H1 (cell line): Measurements from ENCODE around the gene RNF10. TPM values are rescaled to one million over a fixed set of nuclear protein-coding genes. Genes with fewer than 3 reads are reported as not detected.

Source experiments
- CTCF ChIA-PET: fragments of 300-600 bp; sonication (Branson Sonifier 250); formaldehyde crosslinking; loops from one replicate; lab custom pipeline; 2021; ENCODE audit not compliant: partially characterized antibody; lab: Charles Lee
- POLR2A ChIA-PET: fragments of 300-600 bp; sonication (Branson Sonifier 250); formaldehyde crosslinking; loops from one replicate; lab custom pipeline; 2021; ENCODE audit warnings: inconsistent platforms; ENCODE audit not compliant: partially characterized antibody; lab: Charles Lee
- DNase-seq, 2 experiments: peaks; one replicate each; pipeline versions ENCODE4 v3.0.0 to v3.0.0-alpha.2; 2010 to 2022; ENCODE audit warnings: low spot score in 2 of 2, low read depth in 1 of 2, mixed read lengths in 1 of 2
- FAIRE-seq: peaks from 2 replicates; lab custom pipeline; 2011; peaks lifted over from hg19 to GRCh38; lab: Jason Lieb, UNC
- H2AFZ ChIP-seq: 2 replicates; pipeline ENCODE4 v1.8.1; 2012; ENCODE audit warnings: low read length, inconsistent platforms
- H2AK5ac ChIP-seq: 2 replicates; pipeline ENCODE4 v1.6.1; 2013; ENCODE audit warnings: low read depth, low read length
- H2BK120ac ChIP-seq: replicated peaks from 2 replicates; pipeline ENCODE3; 2013; ENCODE audit warnings: low read depth, low read length, inconsistent platforms
- H2BK12ac ChIP-seq: 2 replicates; pipeline ENCODE4 v1.6.1; 2013; ENCODE audit warnings: low read depth, low read length
- H2BK15ac ChIP-seq: 2 replicates; pipeline ENCODE4 v1.6.1; 2013; ENCODE audit warnings: low read length
- H2BK20ac ChIP-seq: 2 replicates; pipeline ENCODE4 v1.6.1; 2013; ENCODE audit warnings: low read length
- H2BK5ac ChIP-seq: 2 replicates; pipeline ENCODE4 v1.6.1; 2013; ENCODE audit warnings: low read depth, low read length
- H3K14ac ChIP-seq: 2 replicates; pipeline ENCODE4 v1.6.1; 2013; ENCODE audit warnings: inconsistent platforms; ENCODE audit not compliant: insufficient read length
- H3K18ac ChIP-seq: 2 replicates; pipeline ENCODE4 v1.6.1; 2013; ENCODE audit warnings: low read length; ENCODE audit errors: extremely low read depth
- H3K23ac ChIP-seq: 2 replicates; pipeline ENCODE4 v1.6.1; 2013; ENCODE audit warnings: inconsistent platforms; ENCODE audit not compliant: insufficient read length
- H3K23me2 ChIP-seq: 2 replicates; pipeline ENCODE4 v1.6.1; 2013; ENCODE audit warnings: low read depth, low read length
- H3K27ac ChIP-seq: 2 replicates; pipeline ENCODE4 v1.6.1; 2011; ENCODE audit warnings: low read depth, low read length, inconsistent platforms
- H3K27me3 ChIP-seq, 4 experiments: replicated peaks in 1 of 4; 1 replicate in 1 of 4; 2 replicates in 3 of 4; pipeline versions ENCODE4 v1.6.1 to v1.8.1; 2011 to 2013; ENCODE audit warnings: low read length in 3 of 4, mild to moderate bottlenecking in 3 of 4, inconsistent platforms in 2 of 4, mixed read lengths in 2 of 4, moderate library complexity in 1 of 4; ENCODE audit not compliant: control insufficient read depth in 3 of 4, insufficient read depth in 3 of 4; ENCODE audit errors: extremely low read depth in 1 of 4
- H3K36me3 ChIP-seq, 4 experiments: 2 replicates each; pipeline versions ENCODE4 v1.6.1 to v1.8.1; 2011 to 2013; ENCODE audit warnings: mild to moderate bottlenecking in 4 of 4, low read length in 3 of 4, moderate library complexity in 2 of 4, control low read depth in 1 of 4, inconsistent platforms in 1 of 4; ENCODE audit not compliant: insufficient read depth in 4 of 4, control insufficient read depth in 2 of 4
- H3K4ac ChIP-seq: replicated peaks from 2 replicates; pipeline ENCODE3; 2013; ENCODE audit warnings: low read length, low read depth, mixed read lengths, inconsistent platforms; ENCODE audit not compliant: insufficient read length
- H3K4me1 ChIP-seq, 4 experiments: replicated peaks in 1 of 4; 1 replicate in 1 of 4; 2 replicates in 3 of 4; pipeline versions ENCODE4 v1.6.1 to v1.8.1; 2011 to 2013; ENCODE audit warnings: low read length in 3 of 4, inconsistent platforms in 2 of 4, mixed read lengths in 1 of 4; ENCODE audit not compliant: insufficient read depth in 4 of 4, control insufficient read depth in 3 of 4
- H3K4me2 ChIP-seq, 2 experiments: 2 replicates each; pipeline versions ENCODE4 v1.6.1 to v1.8.1; 2011 to 2013; ENCODE audit warnings: low read depth in 2 of 2, low read length in 2 of 2, control low read depth in 1 of 2, inconsistent platforms in 1 of 2, mild to moderate bottlenecking in 1 of 2; ENCODE audit not compliant: insufficient read depth in 1 of 2
- H3K4me3 ChIP-seq, 4 experiments: fragments of 200-600, 300-600 bp in 1 of 4; sonication (generic), shearing (Covaris generic), sonication (Bioruptor Twin) in 1 of 4; 2 replicates each; pipeline versions ENCODE4 v1.5.1 to v1.8.1; 2011 to 2016; ENCODE audit warnings: low read length in 4 of 4, low read depth in 3 of 4, control low read depth in 2 of 4, inconsistent platforms in 2 of 4, mild to moderate bottlenecking in 2 of 4, mixed read lengths in 1 of 4, moderate library complexity in 1 of 4; ENCODE audit not compliant: insufficient read depth in 2 of 4; ENCODE audit errors: extremely low read depth in 1 of 4
- H3K56ac ChIP-seq: replicated peaks from 2 replicates; pipeline ENCODE3; 2013; ENCODE audit warnings: low read depth, mild to moderate bottlenecking, mixed read lengths, low read length, inconsistent platforms; ENCODE audit not compliant: insufficient read length
- H3K79me1 ChIP-seq: 2 replicates; pipeline ENCODE4 v1.6.1; 2013; ENCODE audit warnings: low read depth, low read length, control low read depth
- H3K79me2 ChIP-seq, 2 experiments: 2 replicates each; pipeline versions ENCODE4 v1.6.1 to v1.8.1; 2012 to 2013; ENCODE audit warnings: low read length in 2 of 2, mild to moderate bottlenecking in 2 of 2, inconsistent platforms in 1 of 2; ENCODE audit not compliant: insufficient read depth in 2 of 2, control insufficient read depth in 1 of 2
- H3K9ac ChIP-seq, 4 experiments: replicated peaks in 1 of 4; 1 replicate in 1 of 4; 2 replicates in 3 of 4; pipeline versions ENCODE4 v1.6.1 to v1.8.1; 2011 to 2013; ENCODE audit warnings: low read depth in 3 of 4, low read length in 3 of 4, control low read depth in 2 of 4, mild to moderate bottlenecking in 2 of 4, moderate library complexity in 2 of 4, inconsistent platforms in 1 of 4; ENCODE audit errors: extremely low read depth in 1 of 4
- H3K9me3 ChIP-seq, 2 experiments: 2 replicates each; pipeline versions ENCODE4 v1.6.1 to v1.8.1; 2012 to 2013; ENCODE audit warnings: mild to moderate bottlenecking in 2 of 2, moderate library complexity in 2 of 2, control low read depth in 1 of 2, inconsistent platforms in 1 of 2, low read depth in 1 of 2, low read length in 1 of 2, mixed read lengths in 1 of 2; ENCODE audit not compliant: insufficient read depth in 2 of 2
- H4K20me1 ChIP-seq, 2 experiments: replicated peaks in 1 of 2; 2 replicates each; pipeline versions ENCODE3 to v1.8.1; 2011 to 2013; ENCODE audit warnings: inconsistent platforms in 2 of 2, low read length in 2 of 2, mild to moderate bottlenecking in 1 of 2; ENCODE audit not compliant: insufficient read depth in 2 of 2, control insufficient read depth in 1 of 2
- H4K5ac ChIP-seq: 2 replicates; pipeline ENCODE4 v1.6.1; 2013; ENCODE audit warnings: low read length, low read depth, mixed read lengths, inconsistent platforms; ENCODE audit not compliant: insufficient read length
- H4K8ac ChIP-seq: 2 replicates; pipeline ENCODE4 v1.8.0; 2013; ENCODE audit warnings: mild to moderate bottlenecking, moderate library complexity, low read length, inconsistent platforms; ENCODE audit not compliant: insufficient read depth; ENCODE audit errors: extremely low read depth
- H4K91ac ChIP-seq: replicated peaks from 2 replicates; pipeline ENCODE3; 2013; ENCODE audit warnings: low read length, mixed read lengths, inconsistent platforms; ENCODE audit not compliant: insufficient read length
- E2F6 ChIP-seq: IDR thresholded peaks from 2 replicates; pipeline ENCODE4 v1.6.1; 2012; ENCODE audit warnings: inconsistent platforms
- EGR1 ChIP-seq: IDR thresholded peaks from 2 replicates; pipeline ENCODE4 v1.6.1; 2011; ENCODE audit warnings: low read depth, low read length, borderline replicate concordance
- HDAC6 ChIP-seq: IDR thresholded peaks from one replicate; pipeline ENCODE4 v1.7.1; 2012; ENCODE audit warnings: low read depth, mild to moderate bottlenecking, inconsistent platforms, low read length, moderate library complexity
- NANOG ChIP-seq: IDR thresholded peaks from 2 replicates; pipeline ENCODE4 v1.6.1; 2011; ENCODE audit warnings: low read length, low read depth, mild to moderate bottlenecking, inconsistent platforms; ENCODE audit not compliant: insufficient read depth, poor library complexity, severe bottlenecking
- NRF1 ChIP-seq: IDR thresholded peaks from 2 replicates; pipeline ENCODE4 v1.6.1; 2011; ENCODE audit warnings: mild to moderate bottlenecking, low read depth, low read length, improper control_type of control experiment
- POLR2A ChIP-seq, 2 experiments: IDR thresholded peaks; 1 replicate in 1 of 2; 2 replicates in 1 of 2; pipeline ENCODE4 v1.6.1; 2011; ENCODE audit warnings: low read depth in 2 of 2, low read length in 2 of 2, mild to moderate bottlenecking in 2 of 2; ENCODE audit errors: control extremely low read depth in 1 of 2
- POU5F1 ChIP-seq: IDR thresholded peaks from 2 replicates; pipeline ENCODE4 v1.6.1; 2011; ENCODE audit warnings: low read depth, mild to moderate bottlenecking, low read length, moderate library complexity
- RAD21 ChIP-seq, 2 experiments: IDR thresholded peaks in 1 of 2; conservative IDR thresholded peaks in 1 of 2; 2 replicates each; pipeline ENCODE4 v1.6.1; 2011; ENCODE audit warnings: low read depth in 2 of 2, low read length in 2 of 2, improper control_type of control experiment in 1 of 2, inconsistent platforms in 1 of 2, mild to moderate bottlenecking in 1 of 2, moderate library complexity in 1 of 2
- RNF2 ChIP-seq: fragments of 200-900, 300-1000 bp; sonication (generic); IDR thresholded peaks from 2 replicates; pipeline ENCODE4 v1.7.1; 2016; ENCODE audit warnings: borderline replicate concordance, low read depth, mild to moderate bottlenecking, antibody characterized with exemption, low read length; ENCODE audit not compliant: poor library complexity, severe bottlenecking; ENCODE audit errors: missing control alignments
- SIN3A ChIP-seq, 2 experiments: IDR thresholded peaks in 1 of 2; conservative IDR thresholded peaks in 1 of 2; 2 replicates each; pipeline ENCODE4 v1.6.1; 2011 to 2012; ENCODE audit warnings: low read length in 2 of 2, improper control_type of control experiment in 1 of 2, low read depth in 1 of 2, mild to moderate bottlenecking in 1 of 2
- SIRT6 ChIP-seq: IDR thresholded peaks from one replicate; pipeline ENCODE4 v1.7.1; 2012; ENCODE audit warnings: low read length, inconsistent platforms
- TAF7 ChIP-seq: optimal IDR thresholded peaks from 2 replicates; pipeline ENCODE3; 2011; ENCODE audit warnings: low read depth, mild to moderate bottlenecking, inconsistent platforms, low read length, moderate library complexity, borderline replicate concordance
- TEAD4 ChIP-seq: IDR thresholded peaks from 2 replicates; pipeline ENCODE4 v1.6.1; 2012; ENCODE audit warnings: low read depth, low read length, inconsistent platforms, mixed read lengths
- WGBS, 2 experiments: shearing (Covaris generic) in 1 of 2; methylation state at CpG; one replicate each; pipeline versions ENCODE4 v1.1.6 to v1.1.7; 2013 to 2015; ENCODE audit warnings: low lambda C conversion rate in 2 of 2, mixed read lengths in 2 of 2, inconsistent platforms in 1 of 2, low coverage in 1 of 2, missing lambda C conversion rate in 1 of 2; ENCODE audit not compliant: insufficient replicate concordance in 2 of 2, insufficient coverage in 1 of 2, insufficient read length in 1 of 2; ENCODE audit errors: extremely low coverage in 1 of 2, missing lambda C conversion rate in 1 of 2; 5-methylcytosine and 5-hydroxymethylcytosine counted together
- polyA plus RNA-seq, 7 experiments: library from polyadenylated mRNA; depleted of rRNA in 3 of 7; stranded (reverse) in 5 of 7; unstranded in 2 of 7; fragments of >200 nt in 5 of 7; fragments of 200-250 nt in 2 of 7; gene quantifications; 1 replicate in 5 of 7; 2 replicates in 1 of 7; 4 replicates in 1 of 7; pipeline versions ENCODE4 v1.2.1 to v1.2.3, GENCODE V29; 2011 to 2013; ENCODE audit warnings: missing spikeins in 2 of 7, mixed read lengths in 2 of 7
- total RNA-seq: library from RNA; stranded (reverse); fragmentation: NEBNext Ultra II Directional; extraction: Animal tissue kit (Norgen Biotek cat#: 25700); gene quantifications from 2 replicates; pipeline ENCODE4 v1.2.1, GENCODE V29; 2021

RNF10 gene
- total and polyA plus RNA-seq, 2 of the 8 experiments (the other 6 are each of a cell fraction or from before 2014, with no cell fraction given), result 71.6 to 171 TPM

- Histone ChIP-seq H3K23ac (no peak overlapping the region), H3K4me3 (no peak overlapping the region), H3K14ac (no peak overlapping the region), H3K23me2 (no peaks in the 10 kb centered on the region), H3K18ac (no peak overlapping the region), H3K27ac (no peak overlapping the region), H4K8ac (no peak overlapping the region), H4K5ac (no peak overlapping the region), H2AFZ (no peak overlapping the region), H2BK12ac (no peak overlapping the region), H3K9me3 (no peaks in the 10 kb centered on the region), H3K27me3 (no peaks in the 10 kb centered on the region), H3K4me1 (no peaks in the 10 kb centered on the region), H3K4ac (no peak overlapping the region), H3K36me3 (peaks cover 11 to 50% (median 33%) of the 10 kb centered on the region in 4 experiments), H3K9ac (no peak overlapping the region), H3K79me1 (no peaks in the 10 kb centered on the region; the same call in 1 of the 2 replicates), H2BK15ac (no peak overlapping the region), H3K56ac (no peak overlapping the region), H2AK5ac (no peak overlapping the region), H2BK120ac (no peak overlapping the region), H2BK20ac (no peak overlapping the region), H3K79me2 (peaks cover 0 to 8% of the 10 kb centered on the region in 2 experiments; a peak in 1 of 4 replicates), H2BK5ac (no peak overlapping the region), H3K4me2 (no peak overlapping the region), H4K20me1 (peaks cover 0 to 6% of the 10 kb centered on the region in 2 experiments), H4K91ac (no peak overlapping the region)
- 95% methylated on average over 1 of the region's 1 CpG; no CpG with 5 or more reads in 1 of the 2 experiments for WGBS, 2 experiments
- ChIA-PET POLR2A (interaction anchor here (1.1 kb wide), 1 partner anchor 171 kb away, joined by 3 read pairs; no protein-coding TSS in a partner anchor), CTCF (interaction anchor here (0.8 to 1.1 kb wide), 2 partner anchors 46 to 52 kb away, joined by 3 to 4 read pairs; no protein-coding TSS in a partner anchor)
- DNase-seq (no peak), FAIRE-seq (no peak)
- TF ChIP-seq SIN3A (conservative IDR thresholded peaks at IDR 0.05 in 1 of 2, IDR thresholded peaks at IDR 0.05 in 1 of 2; ENCODE audit: low read depth in 1 of 2, low read length in 2 of 2) (no peak), NRF1 (no peak), RAD21 (IDR thresholded peaks at IDR 0.05 in 1 of 2, conservative IDR thresholded peaks at IDR 0.05 in 1 of 2; ENCODE audit: low read depth in 2 of 2, low read length in 2 of 2) (no peak), TEAD4 (no peak), SIRT6 (no peak), POLR2A (IDR thresholded peaks at IDR 0.05; ENCODE audit: control extremely low read depth in 1 of 2, low read depth in 2 of 2, low read length in 2 of 2) (no peak), E2F6 (no peak), POU5F1 (no peak), EGR1 (no peak), RNF2 (no peak), HDAC6 (no peak), NANOG (no peak), TAF7 (no peak)
Observed at GRCh38 chr12:120554678-120555077, 20.5 kb downstream of the RNF10 start.
